HepG2 (cell line): ENCODE results near the gene RNU7-1. TPM values are rescaled to one million over a fixed set of nuclear protein-coding genes. Genes with fewer than 3 reads are reported as not detected.

Experiments
- CHCHD3 ChIP-seq: sonication (generic); formaldehyde crosslinking; IDR thresholded peaks from 2 replicates; pipeline ENCODE4 v1.8.0; 2022; ENCODE audit warnings: mild to moderate bottlenecking, missing genetic modification reagents, moderate library complexity
- DPF2 ChIP-seq: sonication (generic); formaldehyde crosslinking; IDR thresholded peaks from 2 replicates; pipeline ENCODE4 v1.4.0; 2020; ENCODE audit warnings: mild to moderate bottlenecking, low read depth, missing genetic modification reagents, borderline replicate concordance
- FOXO4 ChIP-seq: sonication (generic); formaldehyde crosslinking; conservative IDR thresholded peaks from 2 replicates; pipeline ENCODE4 v1.8.1; 2023; ENCODE audit warnings: missing genetic modification reagents
- FOXP1 ChIP-seq, 2 experiments: fragments of 450-650 bp in 1 of 2; IDR thresholded peaks; 2 replicates each; pipeline ENCODE4 v1.6.1; 2017 to 2018; ENCODE audit warnings: antibody characterized with exemption in 1 of 2
- GRHL1 ChIP-seq: sonication (generic); formaldehyde crosslinking; conservative IDR thresholded peaks from 2 replicates; pipeline ENCODE4 v1.8.0; 2022; ENCODE audit warnings: missing genetic modification reagents
- HDAC1 ChIP-seq: sonication (generic); formaldehyde crosslinking; IDR thresholded peaks from 2 replicates; pipeline ENCODE4 v1.5.1; 2020; ENCODE audit warnings: mild to moderate bottlenecking, missing genetic modification reagents
- HDAC2 ChIP-seq: sonication (generic); formaldehyde crosslinking; IDR thresholded peaks from 2 replicates; pipeline ENCODE4 v1.4.0; 2020; ENCODE audit warnings: missing genetic modification reagents
- HNF4G ChIP-seq, 2 experiments: sonication (generic) in 1 of 2; formaldehyde crosslinking in 1 of 2; IDR thresholded peaks; 2 replicates each; pipeline versions ENCODE4 v1.4.0 to v1.6.1; 2011 to 2020; ENCODE audit warnings: borderline replicate concordance in 2 of 2, low read depth in 2 of 2, mild to moderate bottlenecking in 2 of 2, low read length in 1 of 2, missing genetic modification reagents in 1 of 2, moderate library complexity in 1 of 2
- NAIF1 ChIP-seq: sonication (generic); formaldehyde crosslinking; IDR thresholded peaks from 2 replicates; pipeline ENCODE4 v1.5.0; 2020; ENCODE audit warnings: mild to moderate bottlenecking, missing genetic modification reagents, borderline replicate concordance
- NPAS2 ChIP-seq: sonication (generic); formaldehyde crosslinking; IDR thresholded peaks from 2 replicates; pipeline ENCODE4 v1.8.0; 2022; ENCODE audit warnings: mild to moderate bottlenecking, missing genetic modification reagents, borderline replicate concordance
- PCBP2 ChIP-seq: fragments of 200-400 bp; formaldehyde crosslinking; optimal IDR thresholded peaks from 2 replicates; pipeline ENCODE3; 2018; ENCODE audit warnings: low read length, low read depth; ENCODE audit not compliant: poor library complexity, severe bottlenecking
- PHB2 ChIP-seq: fragments of 450-650 bp; IDR thresholded peaks from 2 replicates; pipeline ENCODE4 v1.6.1; 2018; ENCODE audit not compliant: partially characterized antibody
- POLR2AphosphoS5 ChIP-seq: IDR thresholded peaks from 2 replicates; pipeline ENCODE4 v1.6.1; 2012; ENCODE audit warnings: low read depth, low read length
- RBFOX2 ChIP-seq: fragments of 200-400 bp; formaldehyde crosslinking; IDR thresholded peaks from 2 replicates; pipeline ENCODE4 v1.6.1; 2017; ENCODE audit warnings: low read depth, mild to moderate bottlenecking, low read length
- SAFB2 ChIP-seq: sonication (generic); formaldehyde crosslinking; IDR thresholded peaks from 2 replicates; pipeline ENCODE4 v1.5.1; 2020; ENCODE audit warnings: missing genetic modification reagents, low read depth, mild to moderate bottlenecking, borderline replicate concordance
- SNAPC5 ChIP-seq: sonication (generic); formaldehyde crosslinking; IDR thresholded peaks from 2 replicates; pipeline ENCODE4 v1.8.1; 2023; ENCODE audit warnings: mild to moderate bottlenecking, missing genetic modification reagents, borderline replicate concordance
- SP140L ChIP-seq: sonication (generic); formaldehyde crosslinking; IDR thresholded peaks from 2 replicates; pipeline ENCODE4 v1.4.0; 2020; ENCODE audit warnings: missing genetic modification reagents, borderline replicate concordance
- ZBTB39 ChIP-seq: sonication (generic); formaldehyde crosslinking; IDR thresholded peaks from 2 replicates; pipeline ENCODE4 v1.5.0; 2020; ENCODE audit warnings: missing genetic modification reagents
- ZMYM2 ChIP-seq: sonication (generic); formaldehyde crosslinking; IDR thresholded peaks from 2 replicates; pipeline ENCODE4 v1.8.0; 2022; ENCODE audit warnings: mild to moderate bottlenecking, missing genetic modification reagents
- ZNF224 ChIP-seq: sonication (generic); formaldehyde crosslinking; IDR thresholded peaks from 2 replicates; pipeline ENCODE4 v1.5.0; 2020; ENCODE audit warnings: mild to moderate bottlenecking, missing genetic modification reagents
- ZNF383 ChIP-seq: sonication (generic); formaldehyde crosslinking; IDR thresholded peaks from 2 replicates; pipeline ENCODE4 v1.4.0; 2020; ENCODE audit warnings: missing genetic modification reagents, mild to moderate bottlenecking, borderline replicate concordance
- ZNF615 ChIP-seq: sonication (generic); formaldehyde crosslinking; IDR thresholded peaks from 2 replicates; pipeline ENCODE4 v1.5.0; 2020; ENCODE audit warnings: mild to moderate bottlenecking, missing genetic modification reagents, borderline replicate concordance
- ZNF772 ChIP-seq: sonication (generic); formaldehyde crosslinking; IDR thresholded peaks from 2 replicates; pipeline ENCODE4 v1.5.0; 2020; ENCODE audit warnings: mild to moderate bottlenecking, missing genetic modification reagents
- polyA plus RNA-seq, 8 experiments: library from polyadenylated mRNA; depleted of rRNA in 3 of 8; stranded (reverse) in 7 of 8; unstranded in 1 of 8; fragments of >200 nt; fragmentation: Illumina TruSeq in 4 of 8; extraction: Trizol in 4 of 8; gene quantifications; 2 replicates each; pipeline versions ENCODE4 v1.2.1 to v1.2.3, GENCODE V29; 2011 to 2016; ENCODE audit warnings: low read depth in 4 of 8, missing spikeins in 1 of 8, mixed read lengths in 1 of 8; ENCODE audit not compliant: insufficient read depth in 1 of 8
- total RNA-seq, 5 experiments: library from RNA; depleted of rRNA; stranded (reverse); fragments of >200 nt; fragmentation: Illumina TruSeq; extraction: Trizol; gene quantifications; 2 replicates each; pipeline ENCODE4 v1.2.3, GENCODE V29; 2016; ENCODE audit warnings: low read depth in 1 of 5

Gene RNU7-1
- total and polyA plus RNA-seq, 2 of the 13 experiments (the other 11 are each of a cell fraction or from before 2014, with no cell fraction given), result not detected

- TF ChIP-seq ZNF615 (no peak), SAFB2 (CRISPR knock-in tag) (no peak), FOXP1 (IDR thresholded peaks at IDR 0.05) (no peak), FOXP1 (CRISPR knock-in tag; IDR thresholded peaks at IDR 0.05) (peak; percentile 64), DPF2 (CRISPR knock-in tag) (peak; percentile 80; the same call in 1 of the 2 replicates), HDAC2 (CRISPR knock-in tag) (peak; percentile 81), GRHL1 (no peak), RBFOX2 (peak; percentile 52; the same call in 1 of the 2 replicates), HNF4G (IDR thresholded peaks at IDR 0.05; ENCODE audit: borderline replicate concordance, low read depth, low read length) (peak; percentile 94), HNF4G (CRISPR knock-in tag; IDR thresholded peaks at IDR 0.05; ENCODE audit: borderline replicate concordance, low read depth) (peak; percentile 85; the same call in 1 of the 2 replicates), ZNF224 (no peak), NAIF1 (CRISPR knock-in tag) (no peak), PCBP2 (no peak), ZNF772 (CRISPR knock-in tag) (peak; percentile 81; the same call in 1 of the 2 replicates), NPAS2 (no peak), HDAC1 (peak; percentile 84), CHCHD3 (CRISPR knock-in tag) (no peak), SP140L (no peak), ZMYM2 (CRISPR knock-in tag) (no peak), FOXO4 (CRISPR knock-in tag) (no peak), POLR2AphosphoS5 (peak; percentile 30; the same call in 1 of the 2 replicates), ZBTB39 (CRISPR knock-in tag) (no peak), ZNF383 (no peak), SNAPC5 (CRISPR knock-in tag) (0 out of 2 replicates have a peak, but pooled peaks have one; percentile 71), PHB2 (no peak)
Observed at GRCh38 chr12:6981152-6982052, 37.8 kb downstream of the RNU7-1 start (continued).
